HEK293 (cell line): ENCODE measurements around the gene STAP1.

Experiments
- CTCF ChIA-PET: fragments of 350-600 bp; formaldehyde crosslinking; extraction: SDS; loops from one replicate; lab custom pipeline; 2021; ENCODE audit warnings: antibody characterized with exemption; lab: Yijun Ruan, JAX
- POLR2A ChIA-PET: fragments of 300-600 bp; formaldehyde crosslinking; extraction: SDS; loops from one replicate; lab custom pipeline; 2020; ENCODE audit warnings: antibody characterized with exemption, inconsistent platforms; lab: Yijun Ruan, JAX
- H3K27ac ChIP-seq: fragments of 200-500 bp; sonication (Bioruptor generic); 2 replicates; pipeline ENCODE4 v1.5.1; 2014; ENCODE audit warnings: low read depth, low read length, control low read depth, inconsistent platforms; ENCODE audit errors: extremely low read depth
- H3K36me3 ChIP-seq, 2 experiments: fragments of 200-500 bp in 1 of 2; sonication (Bioruptor generic) in 1 of 2; 1 replicate in 1 of 2; 2 replicates in 1 of 2; pipeline ENCODE4 v1.5.1; 2014 to 2017; ENCODE audit warnings: inconsistent platforms in 2 of 2, low read length in 2 of 2; ENCODE audit not compliant: control insufficient read depth in 2 of 2, insufficient read depth in 1 of 2
- H3K4me1 ChIP-seq: fragments of 200-500 bp; sonication (Bioruptor generic); 2 replicates; pipeline ENCODE4 v1.5.1; 2014; ENCODE audit warnings: mild to moderate bottlenecking, low read length, inconsistent platforms; ENCODE audit not compliant: control insufficient read depth, insufficient read depth
- H3K4me3 ChIP-seq: 2 replicates; pipeline ENCODE4 v1.5.1; 2011; ENCODE audit warnings: low read depth, mild to moderate bottlenecking, control low read depth, low read length, moderate library complexity
- H3K9me3 ChIP-seq: fragments of 200-500 bp; sonication (Bioruptor generic); 2 replicates; pipeline ENCODE4 v1.5.1; 2014; ENCODE audit warnings: low read depth, low read length, inconsistent platforms; ENCODE audit not compliant: control insufficient read depth, insufficient read depth
- ATF2 ChIP-seq: fragments of 450-650 bp; formaldehyde crosslinking; IDR thresholded peaks from 2 replicates; pipeline ENCODE4 v1.5.1; 2016; ENCODE audit warnings: missing biosample characterization, missing genetic modification characterization, low read depth
- INSM2 ChIP-seq: fragments of 450-650 bp; formaldehyde crosslinking; IDR thresholded peaks from 2 replicates; pipeline ENCODE4 v1.5.1; 2016; ENCODE audit warnings: missing biosample characterization, missing genetic modification characterization
- KLF9 ChIP-seq: fragments of 450-650 bp; formaldehyde crosslinking; IDR thresholded peaks from 2 replicates; pipeline ENCODE4 v1.5.1; 2016; ENCODE audit warnings: missing biosample characterization, missing genetic modification characterization, low read depth
- PRDM10 ChIP-seq: fragments of 450-650 bp; formaldehyde crosslinking; IDR thresholded peaks from 2 replicates; pipeline ENCODE4 v1.5.1; 2016; ENCODE audit warnings: missing biosample characterization, missing genetic modification characterization
- RBAK ChIP-seq: fragments of 450-650 bp; formaldehyde crosslinking; IDR thresholded peaks from 2 replicates; pipeline ENCODE4 v1.5.1; 2016; ENCODE audit warnings: missing biosample characterization, missing genetic modification characterization
- SALL2 ChIP-seq: fragments of 450-650 bp; formaldehyde crosslinking; IDR thresholded peaks from 2 replicates; pipeline ENCODE4 v1.5.0; 2017; ENCODE audit warnings: missing biosample characterization, mild to moderate bottlenecking, missing genetic modification characterization, borderline replicate concordance
- SCRT2 ChIP-seq: fragments of 450-650 bp; formaldehyde crosslinking; IDR thresholded peaks from 2 replicates; pipeline ENCODE4 v1.5.1; 2016; ENCODE audit warnings: missing biosample characterization, missing genetic modification characterization
- SP3 ChIP-seq: fragments of 450-650 bp; formaldehyde crosslinking; IDR thresholded peaks from 2 replicates; pipeline ENCODE4 v1.5.1; 2016; ENCODE audit warnings: missing biosample characterization, missing genetic modification characterization
- SP7 ChIP-seq: fragments of 450-650 bp; formaldehyde crosslinking; IDR thresholded peaks from 2 replicates; pipeline ENCODE4 v1.5.1; 2016; ENCODE audit warnings: missing biosample characterization, missing genetic modification characterization
- ZBTB20 ChIP-seq: fragments of 450-650 bp; formaldehyde crosslinking; IDR thresholded peaks from 2 replicates; pipeline ENCODE4 v1.5.1; 2016; ENCODE audit warnings: missing biosample characterization, missing genetic modification characterization
- ZEB2 ChIP-seq: fragments of 450-650 bp; formaldehyde crosslinking; IDR thresholded peaks from 2 replicates; pipeline ENCODE4 v1.5.1; 2016; ENCODE audit warnings: missing biosample characterization, missing genetic modification characterization
- ZFHX2 ChIP-seq: fragments of 450-650 bp; formaldehyde crosslinking; conservative IDR thresholded peaks from 2 replicates; pipeline ENCODE4 v1.5.1; 2016; ENCODE audit warnings: missing biosample characterization, missing genetic modification characterization
- ZFP41 ChIP-seq: fragments of 450-650 bp; formaldehyde crosslinking; IDR thresholded peaks from 2 replicates; pipeline ENCODE4 v1.5.1; 2016; ENCODE audit warnings: missing biosample characterization, missing genetic modification characterization, borderline replicate concordance
- ZNF114 ChIP-seq: fragments of 450-650 bp; formaldehyde crosslinking; IDR thresholded peaks from 2 replicates; pipeline ENCODE4 v1.5.0; 2017; ENCODE audit warnings: missing biosample characterization, missing genetic modification characterization
- ZNF155 ChIP-seq: fragments of 450-650 bp; formaldehyde crosslinking; IDR thresholded peaks from 2 replicates; pipeline ENCODE4 v1.5.1; 2016; ENCODE audit warnings: missing biosample characterization, missing genetic modification characterization
- ZNF157 ChIP-seq: fragments of 450-650 bp; formaldehyde crosslinking; IDR thresholded peaks from 2 replicates; pipeline ENCODE4 v1.5.1; 2016; ENCODE audit warnings: missing biosample characterization, missing genetic modification characterization
- ZNF335 ChIP-seq: fragments of 450-650 bp; formaldehyde crosslinking; conservative IDR thresholded peaks from 2 replicates; pipeline ENCODE4 v1.5.1; 2016; ENCODE audit warnings: missing biosample characterization, missing genetic modification characterization
- ZNF449 ChIP-seq: fragments of 450-650 bp; formaldehyde crosslinking; IDR thresholded peaks from 2 replicates; pipeline ENCODE4 v1.5.1; 2017; ENCODE audit warnings: missing biosample characterization, mild to moderate bottlenecking, missing genetic modification characterization, moderate library complexity
- ZNF555 ChIP-seq: fragments of 450-650 bp; formaldehyde crosslinking; conservative IDR thresholded peaks from 2 replicates; pipeline ENCODE4 v1.5.1; 2017; ENCODE audit warnings: missing biosample characterization, mild to moderate bottlenecking, missing genetic modification characterization, inconsistent platforms
- ZNF561 ChIP-seq: fragments of 450-650 bp; IDR thresholded peaks from 2 replicates; pipeline ENCODE4 v1.5.1; 2018; ENCODE audit warnings: missing biosample characterization, missing genetic modification characterization, borderline replicate concordance
- ZNF658 ChIP-seq: fragments of 450-650 bp; formaldehyde crosslinking; IDR thresholded peaks from 2 replicates; pipeline ENCODE4; 2016; ENCODE audit warnings: missing biosample characterization, missing genetic modification characterization
- ZNF785 ChIP-seq: fragments of 450-650 bp; formaldehyde crosslinking; IDR thresholded peaks from 2 replicates; pipeline ENCODE4 v1.5.1; 2016; ENCODE audit warnings: missing biosample characterization, missing genetic modification characterization
- ZSCAN30 ChIP-seq: fragments of 450-650 bp; IDR thresholded peaks from 2 replicates; pipeline ENCODE4 v1.5.1; 2018; ENCODE audit warnings: missing biosample characterization, mild to moderate bottlenecking, missing genetic modification characterization, moderate library complexity
- TF ChIP-seq, protein P1 (sequence below): fragments of 450-650 bp; formaldehyde crosslinking; IDR thresholded peaks from 2 replicates; pipeline ENCODE4 v1.5.1; 2016; ENCODE audit warnings: missing biosample characterization, missing genetic modification characterization
- TF ChIP-seq, protein P2 (sequence below): fragments of 450-650 bp; formaldehyde crosslinking; IDR thresholded peaks from 2 replicates; pipeline ENCODE4 v1.5.1; 2016; ENCODE audit warnings: missing biosample characterization, missing genetic modification characterization, borderline replicate concordance

STAP1 gene

GRCh38 chr4:67545199-67546003 is 13.1 kb upstream of the STAP1 start, which contains the start of gene CENPC (continued):
- TF ChIP-seq ZNF335 (tag by site-specific recombination) (peak; percentile 70), ZFHX2 (peak; percentile 43; the same call in 1 of the 2 replicates), ZNF114 (tag by site-specific recombination) (no peak), ZNF449 (tag by site-specific recombination) (no peak), SP3 (peak; percentile 57), KLF9 (tag by site-specific recombination) (no peak), ZSCAN30 (tag by site-specific recombination) (no peak), ZBTB20 (tag by site-specific recombination) (peak; percentile 41; the same call in 1 of the 2 replicates), ZNF555 (tag by site-specific recombination) (no peak), ZEB2 (no peak), SALL2 (tag by site-specific recombination) (no peak), INSM2 (tag by site-specific recombination) (peak; percentile 29; the same call in 1 of the 2 replicates), ATF2 (no peak), ZNF658 (no peak)
- TF ChIP-seq, protein P1, sequence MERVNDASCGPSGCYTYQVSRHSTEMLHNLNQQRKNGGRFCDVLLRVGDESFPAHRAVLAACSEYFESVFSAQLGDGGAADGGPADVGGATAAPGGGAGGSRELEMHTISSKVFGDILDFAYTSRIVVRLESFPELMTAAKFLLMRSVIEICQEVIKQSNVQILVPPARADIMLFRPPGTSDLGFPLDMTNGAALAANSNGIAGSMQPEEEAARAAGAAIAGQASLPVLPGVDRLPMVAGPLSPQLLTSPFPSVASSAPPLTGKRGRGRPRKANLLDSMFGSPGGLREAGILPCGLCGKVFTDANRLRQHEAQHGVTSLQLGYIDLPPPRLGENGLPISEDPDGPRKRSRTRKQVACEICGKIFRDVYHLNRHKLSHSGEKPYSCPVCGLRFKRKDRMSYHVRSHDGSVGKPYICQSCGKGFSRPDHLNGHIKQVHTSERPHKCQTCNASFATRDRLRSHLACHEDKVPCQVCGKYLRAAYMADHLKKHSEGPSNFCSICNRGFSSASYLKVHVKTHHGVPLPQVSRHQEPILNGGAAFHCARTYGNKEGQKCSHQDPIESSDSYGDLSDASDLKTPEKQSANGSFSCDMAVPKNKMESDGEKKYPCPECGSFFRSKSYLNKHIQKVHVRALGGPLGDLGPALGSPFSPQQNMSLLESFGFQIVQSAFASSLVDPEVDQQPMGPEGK (tag by site-specific recombination), result no peak

DNA sequence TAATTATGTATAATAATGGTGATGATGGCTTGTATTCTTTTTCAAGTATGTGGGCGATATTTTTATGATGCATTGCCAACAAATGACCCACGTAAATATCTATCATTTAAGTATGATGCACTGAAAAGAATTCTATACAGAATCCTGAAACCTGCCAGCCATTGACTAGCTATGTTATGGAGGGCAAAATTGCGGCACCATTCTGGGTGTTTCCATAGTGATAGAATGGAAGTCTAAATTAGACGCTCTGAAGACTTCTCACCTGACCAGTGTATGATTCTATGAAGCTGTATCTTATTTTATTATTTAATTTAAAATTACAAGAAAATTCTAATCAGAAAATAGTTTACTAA is 12.5 kb upstream of the STAP1 start:
- CTCF ChIA-PET, result interaction anchor here (0.6 to 1.2 kb wide), 3 partner anchors 105 to 257 kb away, joined by 3 read pairs; no protein-coding TSS in a partner anchor
- H3K36me3 ChIP-seq, result peaks cover 0 to 27% of the 10 kb centered on the region in 2 experiments; a peak in 1 of 3 replicates
- no peaks in the 10 kb centered on the region for H3K4me1 ChIP-seq
- peak overlapping the region; percentile 33 for H3K4me3 ChIP-seq
- H3K27ac ChIP-seq, result no peak overlapping the region
- POLR2A ChIA-PET, result interaction anchor here (1.0 kb wide), 1 partner anchor 31 kb away, joined by 3 read pairs; no protein-coding TSS in a partner anchor
- no peaks in the 10 kb centered on the region for H3K9me3 ChIP-seq
- TF ChIP-seq ZNF157 (tag by site-specific recombination) (no peak), ZNF561 (no peak), SP7 (tag by site-specific recombination) (no peak), PRDM10 (no peak), ZNF155 (tag by site-specific recombination) (no peak), ZFP41 (tag by site-specific recombination) (no peak), RBAK (tag by site-specific recombination) (no peak), SCRT2 (no peak), ZNF785 (tag by site-specific recombination) (no peak)
- TF ChIP-seq, protein P2, sequence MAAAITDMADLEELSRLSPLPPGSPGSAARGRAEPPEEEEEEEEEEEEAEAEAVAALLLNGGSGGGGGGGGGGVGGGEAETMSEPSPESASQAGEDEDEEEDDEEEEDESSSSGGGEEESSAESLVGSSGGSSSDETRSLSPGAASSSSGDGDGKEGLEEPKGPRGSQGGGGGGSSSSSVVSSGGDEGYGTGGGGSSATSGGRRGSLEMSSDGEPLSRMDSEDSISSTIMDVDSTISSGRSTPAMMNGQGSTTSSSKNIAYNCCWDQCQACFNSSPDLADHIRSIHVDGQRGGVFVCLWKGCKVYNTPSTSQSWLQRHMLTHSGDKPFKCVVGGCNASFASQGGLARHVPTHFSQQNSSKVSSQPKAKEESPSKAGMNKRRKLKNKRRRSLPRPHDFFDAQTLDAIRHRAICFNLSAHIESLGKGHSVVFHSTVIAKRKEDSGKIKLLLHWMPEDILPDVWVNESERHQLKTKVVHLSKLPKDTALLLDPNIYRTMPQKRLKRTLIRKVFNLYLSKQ (tag by site-specific recombination), result no peak
